Stimulated activated CD8-positive, alpha-beta memory T cell treated with anti-CD3 and anti-CD28 coated beads, Interleukin-4, amount 100 ng/mL, for 24 hours (primary cell): ENCODE results near the gene RAD17.
A peak's percentile ranks its signal among the peaks of the same experiment; 100 is the strongest.
"Not testable (repeated sequence)": the region's sequence is repeated elsewhere in the genome, so short reads cannot be mapped to it uniquely, and the experiment has no call there.

Experiments used
- DNase-seq: peaks from one replicate; pipeline ENCODE4 v3.0.0-alpha.2; 2020; ENCODE audit warnings: low read depth

The RAD17 gene

GRCh38 chr5:69369340-69370121, at the start of gene RAD17, which contains the start of the genes AK6 and TAF9:
Gene RAD17, plus strand, starts transcription at chr5:69369818. Its CDS starts 2,391 bp downstream, at chr5:69372209.
Gene AK6, minus strand, starts transcription at chr5:69369520. Its CDS starts 30 bp downstream, at chr5:69369490.
Gene TAF9, minus strand, starts transcription at chr5:69369520. Its CDS starts 3,783 bp downstream, at chr5:69365737.
- DNase-seq: peak; percentile 91

GRCh38 chr5:69326365-69326764, 43.3 kb upstream of the RAD17 start:
- no peak for DNase-seq

GRCh38 chr5:69329905-69330489, 39.6 kb upstream of the RAD17 start:
- no peak for DNase-seq

- no peak for DNase-seq
These were observed 37.8 kb upstream of the RAD17 start for GRCh38 chr5:69331528-69332445.

GRCh38 chr5:69333668-69334315, 35.8 kb upstream of the RAD17 start:
- DNase-seq: not testable (repeated sequence)

- DNase-seq: peak; percentile 63
These were observed 34.8 kb upstream of the RAD17 start for GRCh38 chr5:69334793-69335268.

- no peak for DNase-seq
These were observed 34.2 kb upstream of the RAD17 start for GRCh38 chr5:69335341-69335935.

- no peak for DNase-seq
These were observed 28.0 kb upstream of the RAD17 start for GRCh38 chr5:69341520-69342161.

- DNase-seq: no peak
These were observed 26.5 kb upstream of the RAD17 start for GRCh38 chr5:69343083-69343482.

- no peak for DNase-seq
These were observed 19.0 kb upstream of the RAD17 start for GRCh38 chr5:69350664-69351063.

- no peak for DNase-seq
These were observed 9.9 kb upstream of the RAD17 start for GRCh38 chr5:69359699-69360098.

GRCh38 chr5:69360442-69360841, 9.2 kb upstream of the RAD17 start:
- DNase-seq: no peak

GRCh38 chr5:69364414-69364813, 5.2 kb upstream of the RAD17 start:
- no peak for DNase-seq

- no peak for DNase-seq
These were observed 4.8 kb upstream of the RAD17 start for GRCh38 chr5:69364850-69365249.

- no peak for DNase-seq
These were observed 1.8 kb upstream of the RAD17 start for GRCh38 chr5:69367697-69368279.

GRCh38 chr5:69368458-69369339, 919 bp upstream of the RAD17 start:
- no peak for DNase-seq

- not testable (repeated sequence) for DNase-seq
These were observed 717 bp downstream of the RAD17 start for GRCh38 chr5:69370335-69370734.

- no peak for DNase-seq
These were observed 2.8 kb downstream of the RAD17 start for GRCh38 chr5:69372394-69372793.

- DNase-seq: no peak
These were observed 5.4 kb downstream of the RAD17 start for GRCh38 chr5:69374911-69375446.
